IMR-90 (cell line): Measurements from ENCODE around the gene KRTDAP. TPM values are rescaled to one million over a fixed set of nuclear protein-coding genes. Genes with fewer than 3 reads are reported as not detected.
"Not testable (repeated sequence)": the region's sequence is repeated elsewhere in the genome, so short reads cannot be mapped to it uniquely, and the experiment has no call there.

Source experiments
- ATAC-seq: fragments of 200-7000 bp; cut with Tn5 transposase; 2 replicates; pipeline ENCODE4 v1.9.1; 2020; ENCODE audit warnings: low read depth, mild to moderate bottlenecking, moderate library complexity
- BruUV-seq: library from RNA; stranded (reverse); fragments of 400-500 nt; replicated peaks from 2 replicates; lab custom pipeline; 2021; lab: Mats Ljungman, UMichigan
- CTCF ChIA-PET: fragments of 300-600 bp; formaldehyde crosslinking; extraction: SDS; loops from one replicate; lab custom pipeline; 2021; ENCODE audit warnings: antibody characterized with exemption; lab: Yijun Ruan, JAX
- POLR2A ChIA-PET: fragments of 300-600 bp; sonication (Branson Sonifier 250); formaldehyde crosslinking; loops from one replicate; lab custom pipeline; 2022; ENCODE audit warnings: antibody characterized with exemption; ENCODE audit not compliant: unreplicated experiment; lab: Charles Lee
- DNase-seq: peaks from one replicate; pipeline ENCODE4 v3.0.0; 2013
- H2AFZ ChIP-seq: replicated peaks from 2 replicates; pipeline ENCODE3; 2013; ENCODE audit warnings: low read length, mild to moderate bottlenecking; ENCODE audit not compliant: poor library complexity
- H2AK5ac ChIP-seq: 2 replicates; pipeline ENCODE4 v1.6.1; 2013; ENCODE audit warnings: low read depth, low read length, inconsistent platforms
- H2AK9ac ChIP-seq: replicated peaks from 2 replicates; pipeline ENCODE3; 2013; ENCODE audit warnings: mild to moderate bottlenecking, low read depth, low read length, moderate library complexity; ENCODE audit not compliant: poor library complexity
- H2BK120ac ChIP-seq: 2 replicates; pipeline ENCODE4 v1.6.1; 2013; ENCODE audit warnings: low read depth, low read length, inconsistent platforms
- H2BK15ac ChIP-seq: 3 replicates; pipeline ENCODE4 v1.6.1; 2013; ENCODE audit warnings: low read depth, low read length, inconsistent platforms
- H2BK20ac ChIP-seq: 2 replicates; pipeline ENCODE4 v1.6.1; 2013; ENCODE audit warnings: low read depth, mild to moderate bottlenecking, inconsistent platforms, low read length, moderate library complexity
- H2BK5ac ChIP-seq: 2 replicates; pipeline ENCODE4 v1.6.1; 2013; ENCODE audit warnings: mild to moderate bottlenecking, low read depth, low read length, inconsistent platforms; ENCODE audit not compliant: poor library complexity, severe bottlenecking
- H3K14ac ChIP-seq: replicated peaks from 2 replicates; pipeline ENCODE4 v1.6.1; 2013; ENCODE audit warnings: low read depth, low read length, inconsistent platforms
- H3K18ac ChIP-seq: 2 replicates; pipeline ENCODE4 v1.6.1; 2013; ENCODE audit warnings: low read depth, low read length, control low read depth
- H3K23ac ChIP-seq: 2 replicates; pipeline ENCODE4 v1.6.1; 2013; ENCODE audit warnings: low read depth, low read length, inconsistent platforms
- H3K27ac ChIP-seq: 2 replicates; pipeline ENCODE4 v1.5.1; 2013; ENCODE audit warnings: mild to moderate bottlenecking, control low read depth, low read length; ENCODE audit not compliant: insufficient read depth
- H3K27me3 ChIP-seq: 2 replicates; pipeline ENCODE4 v1.6.1; 2013; ENCODE audit warnings: low read length; ENCODE audit not compliant: control insufficient read depth, insufficient read depth
- H3K36me3 ChIP-seq: 2 replicates; pipeline ENCODE4 v1.6.1; 2013; ENCODE audit warnings: low read length, mixed read lengths; ENCODE audit not compliant: control insufficient read depth, insufficient read depth
- H3K4ac ChIP-seq: 2 replicates; pipeline ENCODE4 v1.6.1; 2013; ENCODE audit warnings: low read depth, low read length, inconsistent platforms
- H3K4me1 ChIP-seq: 2 replicates; pipeline ENCODE4 v1.6.1; 2013; ENCODE audit warnings: low read length, mixed read lengths; ENCODE audit not compliant: control insufficient read depth, insufficient read depth
- H3K4me2 ChIP-seq: 2 replicates; pipeline ENCODE4 v1.6.1; 2013; ENCODE audit warnings: low read depth, mild to moderate bottlenecking, control low read depth, low read length, moderate library complexity
- H3K4me3 ChIP-seq: 2 replicates; pipeline ENCODE4 v1.5.1; 2013; ENCODE audit warnings: low read depth, mild to moderate bottlenecking, control low read depth, low read length, moderate library complexity; ENCODE audit not compliant: insufficient read depth
- H3K56ac ChIP-seq: 2 replicates; pipeline ENCODE4 v1.6.1; 2013; ENCODE audit warnings: low read length, inconsistent platforms; ENCODE audit not compliant: insufficient read depth; ENCODE audit errors: extremely low read depth
- H3K79me1 ChIP-seq, 2 experiments: 2 replicates each; pipeline ENCODE4 v1.6.1; 2013; ENCODE audit warnings: low read length in 2 of 2, inconsistent platforms in 1 of 2, low read depth in 1 of 2
- H3K9ac ChIP-seq: 2 replicates; pipeline ENCODE4 v1.6.1; 2013; ENCODE audit warnings: low read depth, low read length, control low read depth
- H3K9me1 ChIP-seq: 2 replicates; pipeline ENCODE4 v1.6.1; 2013; ENCODE audit warnings: low read length, inconsistent platforms; ENCODE audit not compliant: insufficient read depth
- H3K9me3 ChIP-seq: 2 replicates; pipeline ENCODE4 v1.6.1; 2013; ENCODE audit warnings: low read length; ENCODE audit not compliant: control insufficient read depth, insufficient read depth
- H4K20me1 ChIP-seq: 2 replicates; pipeline ENCODE4 v1.6.1; 2013; ENCODE audit warnings: low read length, inconsistent platforms; ENCODE audit not compliant: insufficient read depth
- H4K5ac ChIP-seq: 2 replicates; pipeline ENCODE4 v1.6.1; 2013; ENCODE audit warnings: mild to moderate bottlenecking, low read depth, low read length, control low read depth
- H4K8ac ChIP-seq, 2 experiments: 2 replicates each; pipeline ENCODE4 v1.6.1; 2013; ENCODE audit warnings: low read depth in 2 of 2, low read length in 2 of 2, control low read depth in 1 of 2, inconsistent platforms in 1 of 2
- H4K91ac ChIP-seq: 2 replicates; pipeline ENCODE4 v1.6.1; 2013; ENCODE audit warnings: low read depth, low read length, inconsistent platforms; ENCODE audit not compliant: insufficient read depth
- CHD1 ChIP-seq: IDR thresholded peaks from 2 replicates; pipeline ENCODE4 v1.6.1; 2012; ENCODE audit warnings: low read depth, low read length, improper control_type of control experiment
- RFX5 ChIP-seq: IDR thresholded peaks from 2 replicates; pipeline ENCODE4 v1.8.0; 2012; ENCODE audit warnings: low read depth, mild to moderate bottlenecking, low read length, moderate library complexity
- WGBS, 2 experiments: methylation state at CpG; one replicate each; pipeline versions ENCODE4 v1.1.5 to v1.1.7; 2013; ENCODE audit warnings: missing lambda C conversion rate in 2 of 2; ENCODE audit not compliant: insufficient read length in 1 of 2; ENCODE audit errors: extremely low coverage in 2 of 2; 5-methylcytosine and 5-hydroxymethylcytosine counted together
- dilution Hi-C: fragments of 300-500 bp; cut with HindIII; formaldehyde crosslinking; loops from one replicate; pipeline ENCODE4 v1.14.3; 2018; ENCODE audit warnings: low sequenced_read_pairs; ENCODE audit not compliant: unreplicated experiment
- in situ Hi-C: fragments of 300-500 bp; cut with MboI; formaldehyde crosslinking; loops from 3 replicates; pipeline ENCODE4 v1.14.3; 2019; ENCODE audit warnings: low sequenced_read_pairs, inconsistent platforms, mixed read lengths
- intact Hi-C: fragments of 100-400 bp; cut with micrococcal nuclease; formaldehyde crosslinking; loops from 2 replicates; pipeline ENCODE4 v1.10.0; 2022
- polyA plus RNA-seq, 3 experiments: library from polyadenylated mRNA; depleted of rRNA; stranded (reverse); fragments of >200 nt; gene quantifications; 2 replicates each; pipeline ENCODE4 v1.2.3, GENCODE V29; 2012; ENCODE audit warnings: low replicate concordance in 1 of 3
- total RNA-seq: library from RNA; depleted of rRNA; stranded (reverse); fragments of >200 nt; gene quantifications from 2 replicates; pipeline ENCODE4 v1.2.3, GENCODE V29; 2012
- TF ChIP-seq, protein P1 (sequence below): fragments of 150-350 bp; IDR thresholded peaks from 2 replicates; pipeline ENCODE4 v1.6.1; 2016; ENCODE audit warnings: low read depth, mild to moderate bottlenecking, low read length, moderate library complexity, borderline replicate concordance

KRTDAP gene
- total and polyA plus RNA-seq, 2 of the 4 experiments (the other 2 are of a cell fraction), result not detected

DNA sequence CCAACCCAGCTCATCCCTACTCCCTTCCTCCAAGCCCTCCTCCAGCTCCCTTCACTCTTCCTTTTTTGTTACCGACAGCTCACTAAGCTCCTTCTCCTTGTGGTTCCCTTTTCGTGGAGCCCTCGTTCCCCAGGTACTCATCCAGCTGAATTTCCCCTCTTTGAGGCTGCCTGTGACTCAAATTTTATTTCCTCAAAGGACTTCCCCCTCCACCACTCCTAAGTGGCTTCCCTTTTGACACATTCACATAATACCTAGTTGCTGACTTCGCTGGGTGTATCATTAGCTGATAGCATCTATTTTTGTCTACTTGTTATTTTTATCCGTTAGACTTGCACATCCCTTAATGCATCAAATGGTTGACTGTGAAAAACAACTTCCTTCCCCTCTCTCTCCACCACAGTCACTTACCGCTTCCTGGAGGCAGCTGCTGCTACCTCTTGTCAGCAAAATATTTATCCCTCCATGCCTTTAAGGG, 27.7 kb downstream of the KRTDAP start:
- no peak overlapping the region for H4K5ac ChIP-seq
- in situ Hi-C loops (no loop called here), dilution Hi-C loops (no loop called here), intact Hi-C loops (loop anchor here (10.0 kb wide), 1 partner anchor 108 kb away; the partner anchor contains the start of gene FFAR3)
- no peaks in the 10 kb centered on the region for H4K20me1 ChIP-seq
- H2BK20ac ChIP-seq, result no peak overlapping the region
- H2BK15ac ChIP-seq, result no peak overlapping the region
- no peaks in the 10 kb centered on the region for H3K9me1 ChIP-seq
- no peak overlapping the region for H3K23ac ChIP-seq
- H3K4me1 ChIP-seq, result no peaks in the 10 kb centered on the region
- H2AFZ ChIP-seq, result no peak overlapping the region
- no peak overlapping the region for H3K56ac ChIP-seq
- no peak overlapping the region for H2BK120ac ChIP-seq
- H2AK9ac ChIP-seq, result no peak overlapping the region
- ChIA-PET CTCF (no interaction called here), POLR2A (no interaction called here)
- DNase-seq (no peak), ATAC-seq (no peak)
- no peak overlapping the region for H4K91ac ChIP-seq
- no peak overlapping the region for H3K14ac ChIP-seq
- no peaks in the 10 kb centered on the region for H3K9me3 ChIP-seq
- no TSS peak for BruUV-seq
- TF ChIP-seq RFX5 (no peak), CHD1 (no peak)
- TF ChIP-seq, protein P1, sequence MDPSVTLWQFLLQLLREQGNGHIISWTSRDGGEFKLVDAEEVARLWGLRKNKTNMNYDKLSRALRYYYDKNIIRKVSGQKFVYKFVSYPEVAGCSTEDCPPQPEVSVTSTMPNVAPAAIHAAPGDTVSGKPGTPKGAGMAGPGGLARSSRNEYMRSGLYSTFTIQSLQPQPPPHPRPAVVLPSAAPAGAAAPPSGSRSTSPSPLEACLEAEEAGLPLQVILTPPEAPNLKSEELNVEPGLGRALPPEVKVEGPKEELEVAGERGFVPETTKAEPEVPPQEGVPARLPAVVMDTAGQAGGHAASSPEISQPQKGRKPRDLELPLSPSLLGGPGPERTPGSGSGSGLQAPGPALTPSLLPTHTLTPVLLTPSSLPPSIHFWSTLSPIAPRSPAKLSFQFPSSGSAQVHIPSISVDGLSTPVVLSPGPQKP, result no peak
- no peak overlapping the region for H2AK5ac ChIP-seq
- no peak overlapping the region for H3K4ac ChIP-seq
- no peaks in the 10 kb centered on the region for H3K79me1 ChIP-seq
- no peak overlapping the region for H2BK5ac ChIP-seq
- H3K4me3 ChIP-seq, result no peak overlapping the region
- H3K27me3 ChIP-seq, result peaks cover 4% of the 10 kb centered on the region; the same call in 1 of the 2 replicates
- no peak overlapping the region for H3K27ac ChIP-seq
- H3K9ac ChIP-seq, result no peak overlapping the region
- no peak overlapping the region for H4K8ac ChIP-seq
- WGBS, 2 experiments, result 27% methylated on average over 3 of the region's 6 CpGs; no CpG with 5 or more reads in 1 of the 2 experiments
- H3K36me3 ChIP-seq, result no peaks in the 10 kb centered on the region
- H3K4me2 ChIP-seq, result no peak overlapping the region
- H3K18ac ChIP-seq, result no peak overlapping the region

DNA sequence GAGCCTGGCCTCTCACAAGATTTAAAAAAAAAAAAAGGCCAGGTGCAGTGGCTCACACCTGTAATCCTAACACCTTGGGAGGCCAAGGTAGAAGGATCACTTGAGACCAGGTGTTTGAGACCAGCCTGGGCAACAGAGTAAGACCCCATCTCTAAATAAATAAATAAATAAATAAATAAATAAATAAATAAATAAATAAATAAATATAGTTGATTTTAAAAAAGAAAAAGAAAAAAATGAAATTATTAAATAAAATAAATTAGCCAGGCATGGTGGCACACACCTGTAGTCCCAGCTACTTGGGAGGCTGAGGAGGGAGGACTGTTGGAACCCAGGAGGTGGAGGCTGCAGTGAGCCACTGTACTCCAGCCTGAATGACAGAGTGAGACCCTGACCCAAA, 28.5 kb downstream of the KRTDAP start:
- H2BK20ac ChIP-seq, BruUV-seq, DNase-seq, H3K27me3 ChIP-seq, in situ Hi-C loops, H2BK120ac ChIP-seq, H3K9me1 ChIP-seq, H2AFZ ChIP-seq, H4K8ac ChIP-seq, POLR2A ChIA-PET, H3K9me3 ChIP-seq, CTCF ChIA-PET, H3K9ac ChIP-seq, H3K14ac ChIP-seq, H3K4me3 ChIP-seq, H2AK9ac ChIP-seq, H3K56ac ChIP-seq, H2BK5ac ChIP-seq, H3K4me2 ChIP-seq, ATAC-seq, H3K79me1 ChIP-seq, H3K23ac ChIP-seq, H2AK5ac ChIP-seq, H4K91ac ChIP-seq, H3K18ac ChIP-seq, dilution Hi-C loops, H3K4ac ChIP-seq, H3K4me1 ChIP-seq, H4K5ac ChIP-seq, H3K27ac ChIP-seq, H3K36me3 ChIP-seq, H2BK15ac ChIP-seq, H4K20me1 ChIP-seq: not testable (repeated sequence)
- intact Hi-C loops, result loop anchor here (10.0 kb wide), 1 partner anchor 107 kb away; the partner anchor contains the start of gene FFAR3
